Astrocyte of the cerebellum (primary cell): ENCODE results near the gene ELP4.

Experiments
- DNase-seq: peaks from one replicate; pipeline ENCODE4 v3.0.0-alpha.2; 2011; ENCODE audit warnings: low read depth
- H3K4me3 ChIP-seq: 2 replicates; pipeline ENCODE4 v1.5.1; 2011; ENCODE audit warnings: mild to moderate bottlenecking, low read depth, low read length, moderate library complexity
- CTCF ChIP-seq: IDR thresholded peaks from 2 replicates; pipeline ENCODE4 v1.5.1; 2012; ENCODE audit warnings: low read length, low read depth, moderate library complexity, mild to moderate bottlenecking; ENCODE audit errors: missing control alignments
- in situ Hi-C: cut with HindIII; loops from 2 replicates; pipeline ENCODE4 v1.10.0; 2017; ENCODE audit warnings: low sequenced_read_pairs

Gene ELP4

GRCh38 chr11:31827455-31828206 is 318.1 kb downstream of the ELP4 start:
- DNase-seq: no peak
- in situ Hi-C loops: no loop called here
- no peak for TF ChIP-seq CTCF
- no peak overlapping the region for H3K4me3 ChIP-seq

GRCh38 chr11:31828217-31828616 is 318.6 kb downstream of the ELP4 start:
- TF ChIP-seq CTCF: no peak
- in situ Hi-C loops: no loop called here
- no peak overlapping the region for H3K4me3 ChIP-seq
- no peak for DNase-seq

GRCh38 chr11:31830406-31830805 is 320.8 kb downstream of the ELP4 start:
- in situ Hi-C loops: no loop called here
- no peak overlapping the region for H3K4me3 ChIP-seq
- no peak for TF ChIP-seq CTCF
- no peak for DNase-seq

DNA sequence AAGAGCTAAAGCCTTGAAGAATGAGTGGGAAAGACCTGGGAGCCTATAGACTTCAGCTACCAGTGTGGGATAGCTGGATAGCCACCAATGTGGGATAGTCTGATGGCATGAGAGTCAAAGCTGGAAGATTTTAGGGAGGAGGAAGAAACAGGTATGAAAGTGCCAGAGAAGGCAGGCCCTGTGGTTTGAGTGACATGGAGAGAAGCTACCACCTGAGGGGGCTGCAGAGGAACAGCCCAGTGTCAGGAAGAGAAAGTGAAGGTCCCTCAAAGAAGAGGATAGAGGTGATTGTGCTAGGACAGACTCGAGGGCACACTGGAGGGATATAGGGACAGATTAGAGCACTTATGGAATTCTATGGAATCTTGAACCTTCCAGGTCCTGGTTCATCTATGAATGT is 324.7 kb downstream of the ELP4 start:
- H3K4me3 ChIP-seq: no peak overlapping the region
- TF ChIP-seq CTCF: no peak
- DNase-seq: no peak
- in situ Hi-C loops: no loop called here
